Esophagus muscularis mucosa (tissue), 4 donors: Measurements from ENCODE around the gene KIF16B.

Experiments
- CTCF ChIP-seq, 3 experiments: fragments of 200-600 bp in 2 of 3; fragments of 450-650 bp in 1 of 3; sonication (generic) in 2 of 3; IDR thresholded peaks; one replicate each; pipeline ENCODE4 v1.5.1; 2017 to 2019; ENCODE audit warnings: antibody characterized with exemption in 3 of 3, mild to moderate bottlenecking in 2 of 3, moderate library complexity in 1 of 3
- EP300 ChIP-seq: sonication (generic); formaldehyde crosslinking; IDR thresholded peaks from one replicate; pipeline ENCODE4 v1.6.1; 2017; ENCODE audit warnings: antibody characterized with exemption
- POLR2A ChIP-seq: fragments of 450-650 bp; IDR thresholded peaks from one replicate; pipeline ENCODE4 v1.6.1; 2017; ENCODE audit warnings: antibody characterized with exemption, moderate library complexity, mild to moderate bottlenecking, low read depth

- TF ChIP-seq POLR2A: no peak
- no peak for TF ChIP-seq CTCF (IDR thresholded peaks at IDR 0.05)
- no peak for TF ChIP-seq EP300
Measured at GRCh38 chr20:16438100-16438499, 135.1 kb downstream of the KIF16B start.
